ENCODE results near the gene CAND2. TPM values are rescaled to one million over a fixed set of nuclear protein-coding genes. Genes with fewer than 3 reads are reported as not detected.
"Not testable (repeated sequence)": the region's sequence is repeated elsewhere in the genome, so short reads cannot be mapped to it uniquely, and the experiment has no call there.

Gene CAND2
- total and polyA plus RNA-seq, 2 of the 8 experiments (the other 6 are each of a cell fraction or from before 2014, with no cell fraction given), result 8.7 TPM

GRCh38 chr3:12878758-12879157 lies 82.3 kb downstream of the CAND2 start:
- not testable (repeated sequence) for H4K20me1 ChIP-seq (replicated peaks in 1 of 2; ENCODE audit: control insufficient read depth in 1 of 2, insufficient read depth in 2 of 2, low read length in 2 of 2); H3K36me3 ChIP-seq (ENCODE audit: control insufficient read depth in 2 of 4, insufficient read depth in 4 of 4, low read length in 3 of 4); H3K56ac ChIP-seq (replicated peaks; ENCODE audit: insufficient read length, low read depth, low read length); H3K4me1 ChIP-seq (replicated peaks in 1 of 4; ENCODE audit: control insufficient read depth in 3 of 4, insufficient read depth in 4 of 4, low read length in 3 of 4); H3K4me2 ChIP-seq (ENCODE audit: insufficient read depth in 1 of 2, low read depth in 2 of 2, low read length in 2 of 2); H4K91ac ChIP-seq (replicated peaks; ENCODE audit: insufficient read length, low read length); H2BK5ac ChIP-seq (ENCODE audit: low read depth, low read length); H3K18ac ChIP-seq (ENCODE audit: extremely low read depth, low read length); H3K27ac ChIP-seq (ENCODE audit: low read depth, low read length); H4K8ac ChIP-seq (ENCODE audit: extremely low read depth, insufficient read depth, low read length); FAIRE-seq; H3K4me3 ChIP-seq (ENCODE audit: extremely low read depth in 1 of 4, insufficient read depth in 2 of 4, low read depth in 3 of 4, low read length in 4 of 4); H3K23me2 ChIP-seq (ENCODE audit: low read depth, low read length); DNase-seq (ENCODE audit: low read depth in 1 of 2, low spot score in 2 of 2); H3K4ac ChIP-seq (replicated peaks; ENCODE audit: insufficient read length, low read depth, low read length); H2BK15ac ChIP-seq (ENCODE audit: low read length); H2BK20ac ChIP-seq (ENCODE audit: low read length); H3K79me2 ChIP-seq (ENCODE audit: control insufficient read depth in 1 of 2, insufficient read depth in 2 of 2, low read length in 2 of 2); H3K23ac ChIP-seq (ENCODE audit: insufficient read length); H3K9me3 ChIP-seq (ENCODE audit: insufficient read depth in 2 of 2, low read depth in 1 of 2, low read length in 1 of 2); H3K14ac ChIP-seq (ENCODE audit: insufficient read length); H4K5ac ChIP-seq (ENCODE audit: insufficient read length, low read depth, low read length); H2AK5ac ChIP-seq (ENCODE audit: low read depth, low read length); H3K79me1 ChIP-seq (ENCODE audit: low read depth, low read length); H2AFZ ChIP-seq (ENCODE audit: low read length); H2BK12ac ChIP-seq (ENCODE audit: low read depth, low read length); H2BK120ac ChIP-seq (replicated peaks; ENCODE audit: low read depth, low read length); H3K9ac ChIP-seq (replicated peaks in 1 of 4; ENCODE audit: extremely low read depth in 1 of 4, low read depth in 3 of 4, low read length in 3 of 4)
- peaks cover 0 to 14% (median 8%) of the 10 kb centered on the region in 4 experiments; a peak in 3 of 7 replicates for H3K27me3 ChIP-seq (replicated peaks in 1 of 4; ENCODE audit: control insufficient read depth in 3 of 4, extremely low read depth in 1 of 4, insufficient read depth in 3 of 4, low read length in 3 of 4)
- ChIA-PET POLR2A (ENCODE audit: partially characterized antibody) (interaction anchor here (1.1 to 2.2 kb wide), 4 partner anchors 13 to 53 kb away, joined by 3 to 6 read pairs (median 4); partner anchors contain the start of gene RPL32), CTCF (ENCODE audit: partially characterized antibody) (interaction anchor here (1.4 to 21.3 kb wide), 4 partner anchors 10 to 37 kb away, joined by 4 to 353 read pairs (median 26); partner anchors contain the start of gene RPL32)
- WGBS, 2 experiments (ENCODE audit: extremely low coverage in 1 of 2, insufficient coverage in 1 of 2, insufficient read length in 1 of 2, insufficient replicate concordance in 2 of 2, low coverage in 1 of 2, low lambda C conversion rate in 2 of 2, missing lambda C conversion rate in 1 of 2), result 92% methylated on average over 2 of the region's 2 CpGs; no CpG with 5 or more reads in 1 of the 2 experiments

Data from H1 (cell line).